ENCODE results near the gene VPS8. TPM values are rescaled to one million over a fixed set of nuclear protein-coding genes. Genes with fewer than 3 reads are reported as not detected.

VPS8 gene
- total RNA-seq, 1 donor from 2014 or later, result 59.4 TPM

- H3K4me1 Mint-ChIP-seq (ENCODE audit: unreplicated experiment), result peaks cover 18% of the 10 kb centered on the region
- DNase-seq (ENCODE audit: extremely low spot score, unreplicated experiment), result no peak
- H3K27ac Mint-ChIP-seq, result no peak overlapping the region
- H3K4me3 Mint-ChIP-seq, result peak overlapping the region; percentile 0
- no peaks in the 10 kb centered on the region for H3K27me3 Mint-ChIP-seq
- H3K36me3 Mint-ChIP-seq, result no peaks in the 10 kb centered on the region
- H3K9me3 Mint-ChIP-seq, result no peaks in the 10 kb centered on the region
- TF ChIP-seq CTCF (conservative IDR thresholded peaks at IDR 0.05), result no peak
Observed at GRCh38 chr3:184810146-184810545, 1.8 kb upstream of the VPS8 start.

- DNase-seq (ENCODE audit: extremely low spot score, unreplicated experiment), result no peak
- TF ChIP-seq CTCF (conservative IDR thresholded peaks at IDR 0.05), result no peak
- H3K27me3 Mint-ChIP-seq, result no peaks in the 10 kb centered on the region
- H3K4me3 Mint-ChIP-seq, result peak overlapping the region; percentile 21
- H3K27ac Mint-ChIP-seq, result no peak overlapping the region
- no peaks in the 10 kb centered on the region for H3K9me3 Mint-ChIP-seq
- no peaks in the 10 kb centered on the region for H3K36me3 Mint-ChIP-seq
- H3K4me1 Mint-ChIP-seq (ENCODE audit: unreplicated experiment), result peaks cover 9% of the 10 kb centered on the region
Observed at GRCh38 chr3:184811034-184811433, 932 bp upstream of the VPS8 start.

- Mint-ChIP-seq H3K4me3 (peak overlapping the region; percentile 100), H3K36me3 (no peaks in the 10 kb centered on the region), H3K27me3 (no peaks in the 10 kb centered on the region), H3K27ac (peak overlapping the region; percentile 93), H3K4me1 (ENCODE audit: unreplicated experiment) (peaks cover 6% of the 10 kb centered on the region), H3K9me3 (no peaks in the 10 kb centered on the region)
- no peak for DNase-seq (ENCODE audit: extremely low spot score, unreplicated experiment)
- TF ChIP-seq CTCF (conservative IDR thresholded peaks at IDR 0.05), result no peak
Observed at GRCh38 chr3:184811663-184811998, 335 bp upstream of the VPS8 start.

DNA sequence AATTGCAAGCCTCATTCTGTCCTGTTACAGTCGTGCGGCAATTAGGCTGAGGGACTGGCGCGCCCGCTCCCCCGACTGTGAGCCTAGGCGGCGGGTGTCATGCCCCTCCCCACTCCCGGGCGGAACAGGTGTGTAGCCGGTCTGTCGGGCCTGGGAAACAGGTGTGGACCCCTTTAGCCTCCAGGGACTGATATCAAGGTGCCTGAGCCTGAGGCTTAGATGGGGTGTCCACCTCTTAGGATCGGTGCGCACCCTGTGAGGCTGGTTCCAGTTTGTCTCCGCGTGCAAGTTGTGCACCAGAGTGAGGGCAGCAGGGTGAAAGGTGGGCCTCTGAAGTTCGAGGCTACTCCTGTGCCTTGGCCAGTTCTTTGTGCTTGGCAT, 686 bp downstream of the VPS8 start:
- Mint-ChIP-seq H3K9me3 (no peaks in the 10 kb centered on the region), H3K36me3 (no peaks in the 10 kb centered on the region), H3K4me1 (ENCODE audit: unreplicated experiment) (peaks cover 6% of the 10 kb centered on the region), H3K27me3 (no peaks in the 10 kb centered on the region), H3K4me3 (peak overlapping the region; percentile 100), H3K27ac (peak overlapping the region; percentile 93)
- no peak for DNase-seq (ENCODE audit: extremely low spot score, unreplicated experiment)
- TF ChIP-seq CTCF (conservative IDR thresholded peaks at IDR 0.05), result no peak

- H3K4me1 Mint-ChIP-seq (ENCODE audit: unreplicated experiment), result peaks cover 6% of the 10 kb centered on the region
- peak overlapping the region; percentile 100 for H3K4me3 Mint-ChIP-seq
- H3K36me3 Mint-ChIP-seq, result no peaks in the 10 kb centered on the region
- H3K27ac Mint-ChIP-seq, result no peak overlapping the region
- no peaks in the 10 kb centered on the region for H3K27me3 Mint-ChIP-seq
- no peak for DNase-seq (ENCODE audit: extremely low spot score, unreplicated experiment)
- no peak for TF ChIP-seq CTCF (conservative IDR thresholded peaks at IDR 0.05)
- H3K9me3 Mint-ChIP-seq, result no peaks in the 10 kb centered on the region
Observed at GRCh38 chr3:184813357-184813756, 1.4 kb downstream of the VPS8 start.

DNA sequence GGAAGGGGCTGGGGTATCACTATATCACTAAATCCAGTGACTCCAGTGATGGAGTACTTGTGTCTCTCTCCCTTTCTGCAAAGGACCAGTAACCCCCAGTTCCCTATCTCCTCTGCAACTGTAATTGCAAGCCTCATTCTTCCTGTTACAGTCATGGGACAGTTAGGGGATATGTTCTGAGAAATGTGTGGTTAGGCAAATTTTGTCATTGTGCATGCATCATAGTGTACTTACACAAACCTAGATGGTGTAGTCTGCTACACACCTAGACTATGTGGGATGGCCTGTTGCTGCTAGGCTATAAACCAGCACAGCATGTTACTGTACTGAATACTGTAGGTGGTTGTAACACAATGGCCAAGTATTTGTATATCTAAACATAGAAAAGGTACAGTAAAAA, 2.2 kb downstream of the VPS8 start:
- Mint-ChIP-seq H3K9me3 (no peaks in the 10 kb centered on the region), H3K36me3 (no peaks in the 10 kb centered on the region), H3K4me1 (ENCODE audit: unreplicated experiment) (peaks cover 6% of the 10 kb centered on the region), H3K4me3 (peak overlapping the region; percentile 100), H3K27ac (no peak overlapping the region), H3K27me3 (no peaks in the 10 kb centered on the region)
- TF ChIP-seq CTCF (conservative IDR thresholded peaks at IDR 0.05), result no peak
- DNase-seq (ENCODE audit: extremely low spot score, unreplicated experiment), result no peak
